Measurements from ENCODE around the gene MED13L.
A peak's percentile ranks its signal among the peaks of the same experiment; 100 is the strongest.

Gene MED13L

DNA sequence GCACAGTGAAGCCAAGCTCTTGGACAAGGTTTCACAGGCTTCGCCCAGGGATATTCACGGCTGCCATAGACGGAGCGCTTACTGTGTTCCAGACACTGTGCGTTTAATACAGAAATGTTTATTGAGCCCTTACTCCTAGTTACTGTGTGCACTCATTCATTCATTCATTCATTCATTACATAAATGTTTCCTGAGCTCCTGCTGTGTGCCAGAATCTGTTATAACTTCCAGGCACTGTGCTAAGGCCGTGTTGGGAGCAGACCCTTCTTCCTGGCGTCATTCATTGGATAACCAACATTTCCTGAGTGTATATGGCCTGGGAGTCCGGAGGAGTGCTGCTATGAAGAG is 760 bp upstream of the MED13L start:
- no peak for DNase-seq (ENCODE audit: low spot score)

GRCh38 chr12:116276652-116277466 is 634 bp downstream of the MED13L start:
- peak; percentile 45 for DNase-seq (ENCODE audit: low spot score)

- DNase-seq (ENCODE audit: low spot score) = no peak
Measured at GRCh38 chr12:116274551-116275375, 2.7 kb downstream of the MED13L start.

DNA sequence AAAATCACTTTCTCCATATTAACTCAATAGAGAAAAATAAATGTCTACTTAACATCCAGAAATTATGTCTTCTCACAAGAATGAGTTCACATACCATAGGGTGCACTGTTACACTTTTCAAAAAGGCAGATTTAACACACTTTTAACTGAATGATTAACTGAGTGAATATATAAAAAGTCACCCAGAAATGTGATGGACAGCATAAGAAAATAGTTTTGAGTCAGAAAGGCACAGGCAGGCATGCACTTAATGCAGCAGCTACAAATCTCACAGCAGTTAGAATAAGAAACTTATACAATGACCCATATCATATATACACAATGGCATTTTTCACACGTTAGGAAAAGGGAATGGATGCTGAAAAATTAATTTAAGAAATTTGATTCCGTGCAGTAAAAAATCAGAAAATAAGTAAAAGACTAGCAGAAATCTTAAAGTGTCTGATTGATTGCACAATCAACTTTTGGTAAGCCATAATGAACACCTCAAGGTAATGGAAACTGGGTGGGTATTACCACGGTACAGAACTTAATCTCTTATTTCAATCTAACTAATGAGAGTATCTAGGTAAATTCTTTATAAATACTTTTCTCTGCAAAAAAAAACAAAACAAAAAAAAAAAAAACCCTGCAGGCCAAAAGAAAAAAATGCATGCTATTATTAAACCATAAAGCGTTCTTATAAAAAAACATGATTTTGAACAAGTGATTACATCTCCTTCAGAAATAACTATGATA is 3.5 kb downstream of the MED13L start:
- DNase-seq (ENCODE audit: low spot score) = no peak

- no peak for DNase-seq (ENCODE audit: low spot score)
Measured at GRCh38 chr12:116267948-116268347, 9.5 kb downstream of the MED13L start.

DNA sequence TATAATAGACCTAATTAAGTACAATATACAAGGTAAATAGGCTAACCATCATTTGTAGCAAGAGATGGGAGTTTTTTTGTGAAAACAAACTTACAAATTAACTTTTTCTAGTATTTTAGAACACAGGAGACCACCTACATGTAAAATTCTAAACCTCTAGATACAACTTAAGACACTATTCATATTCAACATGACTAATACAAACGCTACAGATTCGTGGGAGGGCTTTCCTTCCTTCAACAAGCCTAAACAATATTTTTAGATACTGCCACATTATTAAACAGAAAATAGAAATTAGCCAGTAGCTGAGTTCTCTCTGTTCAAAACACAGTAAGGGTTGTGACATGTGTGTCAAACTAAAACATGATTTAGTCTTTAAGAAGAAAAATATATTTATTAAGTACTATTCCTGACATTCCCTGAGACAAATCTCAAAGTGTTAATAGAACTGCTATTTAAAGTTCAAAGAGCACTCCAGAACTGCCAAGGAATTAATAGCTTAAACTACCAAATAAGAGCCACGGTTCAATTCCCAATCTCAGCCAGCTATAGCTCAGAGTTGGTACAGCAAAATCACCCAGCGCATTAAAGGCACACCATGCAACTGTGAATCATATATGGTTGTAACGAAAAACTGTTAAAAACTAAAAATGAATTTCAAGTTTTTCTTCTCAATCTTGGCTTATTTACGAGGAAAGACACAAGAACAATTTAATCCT is 10.7 kb downstream of the MED13L start:
- DNase-seq (ENCODE audit: low spot score) = no peak

DNA sequence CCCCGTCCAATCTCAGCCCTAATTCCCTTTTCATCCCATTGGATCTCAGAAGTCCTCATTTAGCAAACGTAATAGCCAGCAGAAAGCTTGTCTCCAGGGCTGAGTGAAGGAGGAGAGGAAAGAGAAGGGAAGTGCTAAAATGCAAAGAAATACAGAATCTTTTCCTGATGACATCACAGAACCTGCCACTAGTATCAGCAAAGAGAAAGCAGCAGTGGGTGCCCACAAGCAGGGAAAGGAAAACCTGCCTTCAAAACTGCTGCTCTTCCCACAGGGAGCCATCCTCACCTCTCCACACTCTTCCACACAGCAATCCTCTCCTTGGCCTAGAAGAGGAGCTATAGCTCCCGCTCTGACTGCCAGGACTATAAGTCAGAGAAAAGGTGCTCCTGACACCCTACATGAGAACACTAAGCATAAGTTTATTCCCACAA is 11.3 kb downstream of the MED13L start:
- DNase-seq (ENCODE audit: low spot score) = no peak

- DNase-seq (ENCODE audit: low spot score) = no peak
Measured at GRCh38 chr12:116265351-116266147, 11.9 kb downstream of the MED13L start.

GRCh38 chr12:116264525-116265070 is 12.9 kb downstream of the MED13L start:
- DNase-seq (ENCODE audit: low spot score) = no peak

DNA sequence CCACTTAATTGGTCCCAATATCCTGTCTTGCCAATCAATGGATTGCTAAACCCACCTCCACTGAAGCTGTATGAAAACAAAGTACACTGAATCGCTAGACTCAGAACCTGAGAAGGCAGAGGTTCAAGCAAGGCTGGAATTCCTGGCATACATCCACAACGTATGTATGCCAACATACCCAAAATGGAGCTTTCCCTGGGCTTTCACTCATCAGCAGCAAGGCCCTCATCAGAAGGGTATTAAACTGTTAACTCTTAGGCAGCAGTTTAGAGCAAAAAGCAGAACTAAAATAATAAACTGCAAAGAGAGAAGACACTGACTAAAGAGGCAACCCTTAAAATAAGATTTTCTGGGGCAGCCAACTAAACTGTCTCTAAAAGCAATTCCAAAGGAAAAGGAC is 13.6 kb downstream of the MED13L start:
- no peak for DNase-seq (ENCODE audit: low spot score)

DNA sequence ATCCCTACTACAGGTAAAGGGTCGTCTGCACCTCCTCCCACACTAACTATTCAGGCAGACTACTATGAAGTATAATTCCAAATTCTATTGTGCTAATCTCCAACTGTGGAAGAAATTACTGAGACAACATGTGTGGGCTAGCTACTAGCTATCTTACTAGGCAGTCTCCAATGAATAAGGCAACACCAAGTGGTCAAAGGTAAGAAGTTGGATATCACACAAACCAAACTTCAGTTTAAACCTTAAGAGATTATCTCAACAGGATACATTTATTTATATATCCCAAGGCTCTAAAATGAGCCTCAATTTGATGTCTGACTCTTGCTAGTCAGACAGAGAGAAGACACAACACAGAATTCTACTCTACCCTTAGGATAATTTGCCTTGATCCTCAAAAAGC is 14.1 kb downstream of the MED13L start:
- no peak for DNase-seq (ENCODE audit: low spot score)

DNA sequence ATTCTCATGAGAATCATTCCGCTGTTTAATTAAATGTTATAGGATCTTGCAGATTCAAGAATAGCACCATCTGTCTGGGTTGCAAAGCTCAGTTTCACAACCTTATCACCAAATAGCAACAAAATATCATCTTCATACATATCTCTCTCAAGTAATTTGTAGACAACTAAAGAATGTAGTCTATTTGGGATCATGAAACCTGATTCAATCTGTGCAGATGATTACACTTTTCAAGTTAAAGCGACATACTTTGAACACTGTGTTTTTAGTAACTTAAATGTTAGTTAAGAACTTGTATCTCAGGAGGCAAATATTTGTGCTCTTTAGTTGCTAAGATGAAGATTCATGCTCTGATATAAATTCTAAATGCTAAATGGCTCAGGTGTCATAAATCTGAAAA is 14.8 kb downstream of the MED13L start:
- no peak for DNase-seq (ENCODE audit: low spot score)

- no peak for DNase-seq (ENCODE audit: low spot score)
Measured at GRCh38 chr12:116261525-116262100, 15.9 kb downstream of the MED13L start.

- no peak for DNase-seq (ENCODE audit: low spot score)
Measured at GRCh38 chr12:116259800-116260577, 17.5 kb downstream of the MED13L start.

GRCh38 chr12:116257826-116258225 is 19.7 kb downstream of the MED13L start:
- DNase-seq (ENCODE audit: low spot score) = no peak

DNA sequence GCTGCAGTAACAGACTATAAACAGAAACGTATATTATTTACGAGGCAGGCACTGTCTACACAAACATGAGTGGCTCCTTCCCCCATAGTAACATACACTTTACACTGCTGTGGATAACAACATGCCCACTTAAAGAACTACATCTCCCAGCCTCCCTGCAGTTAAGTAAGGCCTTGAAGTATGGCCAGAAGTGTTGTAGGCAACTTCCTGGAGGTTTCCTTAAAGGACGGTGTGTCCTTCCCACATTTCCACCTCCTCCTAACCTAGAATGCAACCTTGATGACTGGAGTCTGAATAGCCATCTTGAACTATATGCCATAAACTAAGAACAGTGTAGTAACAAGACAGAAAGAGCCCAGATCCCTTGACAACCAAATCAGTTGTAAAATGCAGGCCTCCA is 20.3 kb downstream of the MED13L start:
- no peak for DNase-seq (ENCODE audit: low spot score)

DNA sequence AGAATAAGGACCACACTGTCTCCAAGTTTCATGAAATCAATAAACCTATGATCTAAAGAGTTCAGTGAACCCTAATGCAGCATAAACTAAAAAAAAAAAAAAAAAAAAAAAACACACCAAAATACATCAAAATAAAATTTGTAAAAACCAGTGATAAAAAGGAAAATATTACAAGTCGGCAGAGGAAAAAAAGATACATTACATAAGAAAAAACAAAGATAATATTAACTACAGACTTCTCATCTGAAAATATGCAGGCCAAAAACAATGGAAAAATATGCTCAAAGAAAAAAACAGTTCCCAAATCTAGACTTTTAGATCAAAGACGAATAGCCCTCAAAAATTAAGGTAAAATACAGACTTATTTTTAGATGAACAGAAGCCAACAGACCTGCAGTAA is 27.6 kb downstream of the MED13L start:
- no peak for DNase-seq (ENCODE audit: low spot score)

- no peak for DNase-seq (ENCODE audit: low spot score)
Measured at GRCh38 chr12:116248930-116249329, 28.6 kb downstream of the MED13L start.

DNA sequence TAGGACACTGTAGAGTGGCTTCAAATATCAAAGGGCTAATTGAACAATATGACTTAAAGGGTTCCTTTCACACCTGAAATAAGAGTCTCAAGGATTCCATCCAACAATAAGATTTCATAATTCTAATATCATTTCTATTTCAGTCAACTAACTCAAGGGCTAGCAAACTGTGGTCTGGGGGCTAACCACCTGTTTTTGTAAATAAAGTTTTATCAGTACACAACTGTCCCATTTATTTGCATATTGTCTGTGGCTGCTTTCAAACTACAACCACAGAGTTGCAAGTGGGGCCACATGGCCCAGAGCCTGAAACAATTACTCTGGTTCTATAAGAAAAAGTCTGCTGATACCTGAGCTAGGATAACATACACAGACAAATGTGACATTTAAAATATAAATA is 29.1 kb downstream of the MED13L start:
- DNase-seq (ENCODE audit: low spot score) = no peak

DNA sequence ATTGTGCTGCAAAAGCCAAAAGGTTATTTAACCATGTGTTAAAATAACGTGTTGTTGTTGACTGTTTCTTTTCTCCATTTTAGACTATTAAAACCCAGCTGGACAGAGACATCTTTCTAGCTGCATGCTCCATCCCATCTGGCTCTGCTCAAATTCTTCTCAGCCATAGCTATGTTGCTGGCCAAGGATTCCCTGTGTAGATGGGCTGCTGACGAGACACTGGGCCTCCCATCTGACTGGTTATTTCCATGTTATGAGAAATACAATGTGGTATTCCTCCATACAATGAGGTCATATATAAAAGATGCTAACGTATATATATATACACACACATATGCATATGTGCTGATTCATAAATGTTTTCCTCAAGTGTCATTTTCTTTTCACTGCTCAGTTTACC is 30.1 kb downstream of the MED13L start:
- no peak for DNase-seq (ENCODE audit: low spot score)

All from activated CD4-positive, alpha-beta T cell treated with anti-CD3 and anti-CD28 coated beads, Interleukin-2, Interleukin-4, amounts not matched to agents 100 ng/mL and 50 ng/mL, durations not matched to agents 16 hours and 8 hours (primary cell).